HG03520 (cell line): Measurements from ENCODE around the gene OLFML2A.
"Not testable (repeated sequence)": the region's sequence is repeated elsewhere in the genome, so short reads cannot be mapped to it uniquely, and the experiment has no call there.

Source experiments
- ATAC-seq: cut with Tn5 transposase; IDR thresholded peaks from one replicate; pipeline ENCODE4 v1.9.1; 2021; ENCODE audit warnings: mild to moderate bottlenecking, moderate library complexity; ENCODE audit not compliant: unreplicated experiment

Gene OLFML2A

DNA sequence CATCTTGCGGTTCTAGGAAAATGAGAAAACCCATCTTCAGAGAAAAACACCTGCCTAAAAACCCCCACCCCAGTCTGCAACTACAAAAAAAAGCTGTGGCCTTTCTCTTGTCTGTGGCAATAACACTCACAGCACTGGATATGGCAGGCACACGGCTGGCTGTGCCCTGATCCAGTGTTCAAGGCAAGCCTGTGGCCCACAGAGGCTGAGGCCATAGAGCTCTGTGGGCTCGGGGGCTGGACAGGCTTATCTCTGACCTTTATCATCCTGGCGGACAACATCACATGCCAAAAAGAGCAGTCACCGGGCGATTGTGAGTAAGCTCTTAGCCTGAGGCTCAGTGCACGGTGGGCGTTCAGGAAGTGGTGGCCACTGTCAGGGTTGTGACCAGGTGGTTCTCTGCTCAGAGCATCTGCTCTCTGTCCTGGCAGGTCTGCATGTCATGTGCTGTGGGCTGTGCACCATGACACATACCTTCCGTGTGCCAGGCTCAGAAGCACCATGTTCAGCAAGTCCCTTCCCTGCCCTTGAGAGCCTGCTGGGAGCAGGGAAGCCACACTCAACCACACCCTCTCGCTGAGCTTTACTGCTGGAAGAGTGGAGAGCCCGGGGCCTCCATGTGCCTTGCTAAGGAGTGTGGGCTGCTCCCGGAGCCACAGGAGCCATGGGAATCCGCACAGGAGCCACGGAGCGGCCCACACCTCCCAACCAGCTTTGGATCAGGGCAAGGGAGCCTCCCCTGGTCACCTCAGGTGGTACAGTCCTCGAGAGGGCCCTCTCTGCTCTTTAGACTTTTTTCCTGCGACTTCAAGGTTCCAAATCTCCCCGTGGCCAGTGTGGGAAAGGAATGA lies 41.7 kb downstream of the OLFML2A start:
- ATAC-seq, result no peak

DNA sequence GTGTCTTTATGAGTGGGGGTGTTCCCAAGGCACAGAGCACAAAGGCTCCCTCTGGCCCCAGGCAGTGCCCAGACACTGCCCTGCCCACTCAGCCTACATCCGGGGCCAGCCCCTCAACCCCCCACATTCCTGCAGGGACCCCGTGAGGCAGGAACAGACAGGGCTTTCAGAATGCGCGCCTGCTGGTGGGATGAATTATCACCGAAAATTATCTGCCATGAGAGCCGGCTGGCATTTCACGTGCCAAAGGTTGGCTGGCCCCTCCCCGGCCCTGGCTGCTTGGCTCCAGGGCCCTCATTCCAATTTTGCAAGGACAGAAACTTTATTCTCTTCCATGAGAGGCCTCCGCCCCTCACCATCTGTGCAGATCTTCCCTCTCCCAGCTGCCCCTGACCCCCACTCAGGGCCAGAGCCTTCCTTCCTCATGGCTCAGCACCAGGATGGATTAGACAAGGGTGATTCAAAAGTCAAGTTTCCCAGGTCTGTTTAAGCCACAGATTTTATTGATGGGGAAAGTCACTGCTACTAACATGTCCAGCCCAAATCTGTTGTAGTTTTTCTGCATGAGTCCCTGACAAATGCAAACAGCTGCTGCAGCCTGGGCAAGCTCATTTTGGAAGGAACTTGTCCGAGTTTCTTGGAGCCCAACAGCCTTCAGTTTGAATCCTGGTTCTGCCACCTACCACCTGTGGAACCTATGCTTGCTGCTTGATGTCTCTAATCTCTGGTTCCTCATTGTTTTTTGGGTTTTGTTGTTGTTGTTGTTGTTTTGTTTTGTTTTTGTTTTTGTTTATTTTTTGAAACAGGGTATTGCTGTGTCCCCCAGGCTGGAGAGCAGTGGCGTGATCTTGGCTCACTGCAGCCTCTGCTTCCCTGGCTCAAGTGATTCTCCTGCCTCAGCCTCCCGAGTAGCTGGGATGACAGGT lies 44.0 kb downstream of the OLFML2A start:
- no peak for ATAC-seq

DNA sequence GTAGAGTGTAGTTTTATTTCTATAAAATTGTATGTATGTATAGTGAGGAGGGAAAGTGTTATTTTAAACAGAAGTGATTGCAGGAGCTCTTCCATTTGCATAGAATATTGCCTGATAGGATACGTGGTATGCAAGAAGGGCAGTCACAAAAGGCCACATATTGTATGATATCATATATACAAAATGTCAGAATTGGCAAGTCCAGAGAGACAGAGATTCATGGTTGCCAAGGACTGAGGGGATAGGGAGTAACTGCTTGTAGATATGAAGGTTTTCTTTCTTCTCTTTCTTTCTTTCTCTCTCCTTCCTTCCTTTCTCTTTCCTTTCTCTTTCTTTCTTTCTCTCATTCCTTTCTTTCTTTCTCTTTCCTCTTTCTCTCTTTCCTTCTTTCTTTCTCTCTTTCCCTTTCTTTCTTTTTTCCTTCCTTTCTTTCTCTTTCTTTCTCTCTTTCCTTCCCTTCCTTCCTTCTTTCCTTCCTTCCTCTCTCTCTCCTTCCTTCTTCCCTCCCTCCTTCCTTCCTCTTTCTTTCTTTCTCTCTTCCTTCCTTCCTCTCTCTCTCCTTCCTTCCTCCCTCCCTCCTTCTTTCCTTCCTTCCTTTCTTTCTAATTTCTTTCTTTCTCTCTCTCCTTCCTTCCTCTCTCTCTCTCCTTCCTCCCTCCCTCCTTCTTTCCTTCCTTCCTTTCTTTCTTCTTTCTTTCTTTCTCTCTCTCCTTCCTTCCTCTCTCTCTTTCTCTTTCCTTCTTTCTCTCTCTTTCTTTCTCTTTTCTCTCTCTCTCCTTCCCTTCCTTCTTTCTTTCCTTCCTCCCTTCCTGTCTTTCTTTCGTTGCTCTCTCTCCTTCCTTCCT lies 51.8 kb downstream of the OLFML2A start:
- ATAC-seq, result no peak

DNA sequence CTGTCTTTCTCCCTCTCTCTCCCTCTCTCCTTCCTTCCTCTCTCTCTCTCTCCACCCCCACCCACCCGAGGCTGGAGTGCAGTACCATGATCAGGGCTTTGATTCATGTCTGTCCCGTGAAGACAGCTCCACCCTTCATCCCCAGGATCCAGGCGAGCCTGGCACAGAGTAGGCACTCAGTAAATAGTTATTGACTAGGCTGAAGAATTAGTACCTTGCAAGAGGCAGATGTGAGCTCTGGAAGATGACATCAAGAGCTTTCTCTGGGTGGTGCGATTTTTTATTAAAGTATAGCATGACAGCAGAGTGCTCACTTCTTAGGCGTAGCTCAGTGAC lies 52.4 kb downstream of the OLFML2A start:
- ATAC-seq, result no peak

DNA sequence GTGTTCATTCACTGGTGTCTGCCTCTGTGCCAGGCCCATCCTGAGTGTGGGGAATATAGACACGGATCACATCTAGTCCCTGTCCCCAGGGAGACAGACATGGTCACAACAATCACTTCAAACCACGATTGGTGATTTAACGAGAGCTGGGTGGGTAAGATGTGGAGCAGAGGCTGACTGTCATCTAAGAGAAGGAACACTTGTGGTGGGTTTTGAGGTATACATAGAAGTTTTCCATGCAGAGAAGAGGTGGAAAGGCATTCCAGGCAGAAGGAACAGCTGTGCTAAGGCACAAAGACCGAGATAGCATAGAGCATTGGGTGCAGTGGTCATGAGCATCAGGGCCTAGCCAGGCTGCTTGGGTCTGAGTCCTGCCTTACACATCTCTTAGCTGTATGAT lies 53.7 kb downstream of the OLFML2A start:
- no peak for ATAC-seq

DNA sequence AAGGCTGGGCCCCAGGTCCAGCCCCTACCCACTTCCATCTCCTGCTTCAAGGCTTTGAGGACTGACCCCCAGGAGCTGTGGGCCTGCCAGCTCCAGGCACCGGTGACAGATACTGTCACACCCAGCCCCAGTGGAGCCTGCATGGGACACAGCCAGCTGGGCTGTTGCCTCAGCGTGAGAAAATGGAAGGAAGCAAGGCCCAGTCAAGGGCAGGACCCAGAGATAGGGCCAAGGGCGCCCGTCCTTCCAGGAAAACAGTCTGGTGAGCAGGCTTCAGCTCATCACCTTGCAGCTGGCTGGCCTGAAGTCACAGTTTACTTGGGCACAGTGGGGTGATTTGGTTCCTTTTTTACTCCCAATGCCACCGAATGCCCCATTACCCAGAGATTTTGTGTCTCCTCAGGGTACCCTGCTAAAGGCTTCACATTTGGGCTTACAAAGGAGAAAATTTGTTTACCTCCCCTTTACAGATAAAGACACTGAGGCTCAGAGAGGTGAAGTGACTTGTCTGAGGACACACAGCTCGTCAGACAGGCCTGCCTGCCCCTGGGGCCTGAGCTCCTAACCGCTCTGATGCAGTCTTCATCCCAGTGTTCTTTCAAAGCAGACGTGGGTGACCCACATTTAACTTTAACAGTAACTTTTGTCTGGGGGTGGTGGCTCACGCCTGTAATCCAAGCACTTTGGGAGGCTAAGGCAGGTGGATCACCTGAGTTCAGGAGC lies 54.9 kb downstream of the OLFML2A start:
- no peak for ATAC-seq

DNA sequence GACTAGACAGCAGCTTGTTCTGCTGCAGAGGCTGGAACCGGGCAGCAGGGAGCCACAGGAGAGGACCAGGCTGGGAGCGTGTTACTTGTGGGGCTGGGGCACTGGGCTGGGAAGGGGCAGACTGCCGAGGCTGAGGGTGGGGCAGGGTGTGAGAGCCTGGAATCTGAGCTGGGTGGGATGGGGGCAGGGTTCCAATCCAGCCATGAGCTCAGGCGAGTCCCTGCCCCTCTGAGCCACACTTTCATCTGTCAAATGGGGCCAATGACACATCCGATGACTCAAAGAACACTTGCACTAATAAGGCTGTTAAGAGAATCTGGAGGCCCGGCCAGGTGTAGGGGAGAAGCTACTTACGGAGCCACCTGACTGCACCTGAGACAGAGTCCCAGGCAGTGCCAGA lies 57.7 kb downstream of the OLFML2A start:
- ATAC-seq, result no peak

DNA sequence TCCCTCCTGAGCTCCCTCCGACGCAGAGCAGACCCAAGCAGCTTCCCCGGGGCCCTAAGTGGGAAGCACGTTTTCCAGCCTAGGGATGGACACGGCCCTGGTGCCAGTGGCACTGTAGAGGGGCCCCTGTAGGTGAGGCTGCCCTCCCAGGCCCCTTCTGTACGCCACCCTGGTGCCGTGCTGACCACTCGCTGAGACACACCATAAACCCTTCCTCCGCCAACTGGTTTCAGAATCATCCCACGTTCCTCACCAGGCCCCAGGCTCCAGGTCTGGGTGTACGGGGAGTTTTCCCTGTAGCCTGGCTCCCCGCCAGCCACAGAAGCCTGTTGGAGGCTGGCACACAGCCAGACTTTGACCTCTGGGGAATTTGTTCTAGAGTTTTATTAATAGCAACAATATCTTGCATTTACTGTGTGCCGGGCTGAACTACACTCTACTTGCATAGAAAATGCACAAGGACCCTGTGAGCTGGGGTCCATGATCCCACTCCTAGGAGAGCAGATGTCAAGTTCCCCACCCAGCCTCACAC lies 58.2 kb downstream of the OLFML2A start:
- ATAC-seq, result no peak

DNA sequence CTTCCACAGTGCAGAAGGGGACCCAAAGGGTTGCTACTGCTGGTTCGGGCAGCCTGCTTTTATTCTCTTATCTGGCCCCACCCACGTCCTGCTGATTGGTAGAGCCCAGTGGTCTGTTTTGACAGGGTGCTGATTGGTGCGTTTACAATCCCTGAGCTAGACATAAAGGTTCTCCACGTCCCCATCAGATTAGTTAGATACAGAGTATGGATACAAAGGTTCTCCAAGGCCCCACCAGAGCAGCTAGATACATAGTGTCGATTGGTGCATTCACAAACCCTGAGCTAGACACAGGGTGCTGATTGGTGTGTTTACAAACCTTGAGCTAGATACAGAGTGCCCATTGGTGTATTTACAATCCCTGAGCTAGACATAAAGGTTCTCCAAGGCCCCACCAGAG lies 61.2 kb downstream of the OLFML2A start:
- not testable (repeated sequence) for ATAC-seq

DNA sequence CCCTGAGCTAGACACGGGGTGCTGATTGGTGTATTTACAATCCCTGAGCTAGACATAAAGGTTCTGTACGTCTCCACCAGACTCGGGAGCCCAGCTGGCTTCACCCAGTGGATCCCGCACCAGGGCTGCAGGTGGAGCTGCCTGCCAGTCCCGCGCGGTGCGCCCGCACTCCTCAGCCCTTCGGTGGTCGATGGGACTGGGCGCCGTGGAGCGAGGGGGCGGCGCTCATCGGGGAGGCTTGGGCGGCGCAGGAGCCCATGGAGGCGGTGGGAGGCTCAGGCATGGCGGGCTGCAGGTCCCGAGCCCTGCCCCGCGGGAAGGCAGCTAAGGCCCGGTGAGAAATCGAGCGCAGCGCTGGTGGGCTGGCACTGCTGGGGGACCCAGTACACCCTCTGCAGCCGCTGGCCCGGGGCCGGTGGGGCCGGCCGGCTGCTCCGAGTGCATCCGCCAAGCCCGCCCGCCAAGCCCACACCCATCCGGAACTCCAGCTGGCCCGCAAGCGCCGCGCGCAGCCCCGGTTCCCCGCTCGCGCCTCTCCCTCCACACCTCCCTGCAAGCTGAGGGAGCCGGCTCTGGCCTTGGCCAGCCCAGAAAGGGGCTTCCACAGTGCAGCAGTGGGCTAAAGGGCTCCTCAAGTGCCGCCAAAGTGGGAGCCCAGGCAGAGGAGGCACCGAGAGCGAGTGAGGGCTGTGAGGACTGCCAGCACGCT lies 61.8 kb downstream of the OLFML2A start:
- not testable (repeated sequence) for ATAC-seq

DNA sequence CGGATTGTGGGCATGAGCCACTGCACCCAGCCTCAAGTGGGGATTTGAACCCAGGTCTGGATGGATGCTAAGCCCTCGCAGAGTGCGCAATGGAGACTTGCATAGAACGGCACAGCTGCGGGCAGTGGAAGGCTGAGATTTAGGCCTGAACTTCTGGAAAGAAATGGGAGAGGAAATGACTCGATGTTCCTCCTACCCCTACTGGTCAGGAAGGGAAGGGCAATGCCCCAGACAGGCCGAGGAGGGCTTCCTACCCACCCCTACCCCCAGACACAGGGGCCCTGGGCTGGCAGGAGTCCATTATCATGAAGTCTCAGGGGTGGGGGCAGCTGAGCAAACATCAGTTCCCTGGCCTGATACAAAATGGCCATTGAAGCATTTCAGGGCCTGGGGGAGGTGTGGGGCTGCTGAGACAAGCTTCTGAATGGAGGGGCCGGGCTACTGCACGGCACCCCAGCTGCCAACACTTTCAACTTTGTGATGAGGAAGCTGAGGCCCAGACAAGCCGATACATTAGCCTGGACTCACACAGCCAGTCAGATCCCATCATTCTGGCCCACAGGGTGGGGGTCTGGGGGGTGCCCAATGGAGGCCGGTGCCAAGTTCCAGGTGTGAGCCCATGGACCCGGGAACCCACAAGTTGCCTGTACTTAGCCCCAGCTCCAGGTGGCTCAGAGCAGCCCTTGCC lies 62.8 kb downstream of the OLFML2A start:
- no peak for ATAC-seq

DNA sequence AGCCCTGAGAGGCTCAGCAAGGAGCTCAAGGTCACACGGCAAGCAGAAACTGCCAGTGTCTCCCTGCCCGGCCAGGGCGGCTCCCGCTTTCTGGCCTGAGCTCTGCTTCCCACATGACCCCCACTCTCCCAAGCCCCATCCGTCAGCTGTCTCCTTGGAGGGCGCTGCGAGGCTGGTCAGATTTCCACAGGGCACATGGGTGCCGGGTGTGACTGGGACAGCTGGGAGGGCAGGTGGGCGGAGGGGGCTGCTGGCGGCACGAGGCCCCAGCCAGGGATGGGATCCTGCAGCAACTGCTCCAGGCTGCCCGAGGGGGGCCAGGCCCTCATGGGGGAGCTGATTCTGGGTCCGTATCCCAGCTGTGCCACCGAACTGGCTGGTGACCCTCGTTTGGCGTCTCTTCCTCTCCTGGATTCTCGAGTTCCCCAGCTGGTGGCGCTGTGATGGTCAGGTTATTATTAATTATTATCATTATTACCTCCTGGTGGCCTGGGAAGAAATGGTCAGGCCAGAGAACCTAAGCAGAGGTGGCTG lies 63.4 kb downstream of the OLFML2A start:
- no peak for ATAC-seq

DNA sequence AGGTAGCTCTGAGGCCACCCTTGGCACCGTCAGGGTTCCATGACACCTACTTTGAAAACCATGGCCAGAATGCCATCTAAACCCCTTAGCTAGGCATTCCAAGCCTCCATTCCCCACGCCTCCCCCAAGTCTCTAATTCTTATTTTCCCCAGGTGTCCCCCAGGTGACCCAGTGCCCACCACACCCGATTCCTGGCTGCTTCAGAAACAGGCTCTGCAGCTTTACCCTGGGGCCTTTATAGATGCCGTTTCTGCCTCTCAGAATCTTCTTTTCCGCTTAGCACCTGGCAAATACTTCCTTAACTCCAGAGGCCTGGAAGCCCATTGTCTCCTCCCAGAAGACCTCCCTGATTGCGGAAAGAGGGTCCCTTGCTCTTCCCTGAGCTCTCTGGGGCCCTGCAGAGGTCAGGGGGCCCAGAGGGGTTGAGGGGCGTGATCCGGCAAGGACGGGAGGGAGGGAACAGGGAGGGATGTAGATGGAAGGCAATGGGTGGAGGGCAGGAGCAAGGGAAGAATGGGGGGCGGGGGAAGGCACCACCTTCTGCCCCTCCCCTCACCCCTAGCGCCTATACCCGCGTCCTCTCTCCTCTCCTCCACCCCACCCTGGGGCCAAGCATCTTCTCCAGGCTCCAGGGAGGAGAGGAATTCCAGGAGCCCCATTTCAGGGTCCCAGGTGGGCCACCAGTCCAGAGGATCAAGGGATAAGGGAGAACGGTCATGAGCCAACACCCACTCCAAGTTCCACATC lies 64.3 kb downstream of the OLFML2A start:
- ATAC-seq, result no peak

DNA sequence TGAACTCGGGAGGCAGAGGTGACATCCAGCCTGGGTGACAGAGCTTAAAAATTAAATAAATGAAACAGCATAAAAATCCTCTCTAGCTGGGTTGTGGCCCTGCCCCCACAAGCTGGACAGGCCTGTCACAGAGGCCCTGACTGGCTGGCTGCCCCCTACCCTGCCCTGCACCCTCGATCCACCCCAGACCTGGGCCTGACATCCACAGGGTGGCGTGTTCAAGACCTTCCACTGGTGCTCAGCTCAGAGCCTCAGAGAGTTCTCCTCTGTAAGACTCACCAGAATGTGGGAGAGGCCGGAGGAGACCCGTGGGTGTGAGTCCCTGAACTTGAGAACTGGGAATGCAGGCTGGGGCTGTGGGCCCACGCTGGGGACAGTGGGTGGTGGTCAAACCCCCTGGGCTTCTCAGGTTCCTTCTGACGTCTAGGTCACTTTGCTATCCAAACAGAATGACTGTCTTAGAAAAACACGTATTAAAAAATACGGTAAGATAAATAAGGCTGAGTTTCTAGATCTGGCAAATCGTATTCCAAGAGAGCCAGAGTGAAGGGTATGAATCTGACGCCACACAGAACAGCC lies 66.6 kb downstream of the OLFML2A start:
- ATAC-seq, result no peak

DNA sequence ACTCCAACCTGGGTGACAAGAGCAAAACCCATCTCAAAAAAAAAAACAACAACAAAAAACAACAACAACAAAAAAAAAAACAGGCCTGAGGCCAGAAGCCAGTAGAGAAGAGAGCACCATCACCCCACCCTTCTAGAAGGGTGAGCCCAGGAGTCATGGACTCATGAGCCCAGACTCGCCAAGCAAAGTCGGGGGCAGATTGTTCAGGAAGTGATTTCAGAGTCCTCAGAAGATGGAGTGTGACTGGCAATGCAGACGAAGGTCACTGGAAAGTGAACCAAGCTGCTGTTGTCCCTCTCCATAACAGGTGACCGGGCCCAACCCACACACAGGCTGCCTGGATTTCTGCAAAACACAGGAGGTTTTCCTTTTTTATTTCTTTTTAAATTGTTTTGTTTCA lies 67.4 kb downstream of the OLFML2A start:
- no peak for ATAC-seq

DNA sequence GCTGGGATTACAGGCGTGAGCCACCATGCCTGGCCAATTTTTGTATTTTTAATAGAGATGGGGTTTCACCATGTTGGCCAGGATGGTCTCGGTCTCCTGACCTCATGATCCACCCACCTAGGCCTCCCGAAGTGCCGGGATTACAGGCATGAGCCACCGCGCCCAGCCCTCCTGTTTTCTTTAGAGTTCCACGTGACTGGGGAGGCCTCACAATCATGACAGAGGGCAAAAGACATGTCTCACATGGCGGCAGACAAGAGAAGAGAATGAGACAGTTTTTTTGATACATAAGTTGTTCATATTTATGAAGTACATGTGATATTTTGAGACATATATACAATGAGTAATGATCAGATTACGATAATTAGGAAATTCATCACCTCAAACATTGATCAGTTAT lies 69.5 kb downstream of the OLFML2A start:
- not testable (repeated sequence) for ATAC-seq

DNA sequence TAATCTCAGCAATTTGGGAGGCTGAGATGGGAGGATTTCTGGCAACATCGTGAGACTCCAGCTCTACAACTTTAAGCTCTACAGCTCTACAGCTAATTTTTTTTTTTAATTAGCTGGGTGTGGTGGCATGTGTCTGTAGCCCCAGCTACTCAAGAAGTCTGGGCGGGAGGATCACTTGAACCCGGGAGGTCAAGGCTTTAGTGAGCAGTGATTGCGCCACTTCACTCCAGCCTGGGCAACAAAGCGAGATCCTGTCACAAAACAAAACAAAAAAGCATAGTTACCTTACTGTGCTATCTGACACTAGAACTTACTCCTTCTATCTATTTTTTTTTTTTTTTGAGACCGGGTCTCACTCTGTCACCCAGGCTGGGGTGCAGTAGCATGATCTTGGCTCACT lies 70.0 kb downstream of the OLFML2A start:
- ATAC-seq, result no peak

DNA sequence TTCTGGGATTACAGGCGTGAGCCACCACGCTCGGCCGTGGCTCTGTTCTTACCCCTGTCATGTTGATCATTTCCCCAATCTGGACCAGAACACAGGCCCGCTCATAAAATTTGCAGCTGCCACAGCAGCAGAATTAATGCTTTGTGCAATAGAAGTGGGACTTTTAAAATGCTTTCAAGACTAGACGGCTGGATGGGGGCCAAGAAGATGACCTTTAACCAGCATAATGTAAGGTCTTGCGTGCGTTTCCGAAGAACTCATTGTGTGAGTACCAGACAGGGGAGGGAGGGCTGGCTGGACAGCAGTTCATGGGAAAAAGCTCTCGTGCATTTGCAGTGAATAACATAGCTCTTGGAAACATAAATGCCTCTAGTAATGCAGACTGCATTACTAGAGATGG lies 72.9 kb downstream of the OLFML2A start:
- ATAC-seq, result no peak
